Brain pericyte (primary cell): ENCODE results near the gene SNX8.

ENCODE experiments used
- DNase-seq: peaks from one replicate; pipeline ENCODE4 v3.0.0-alpha.2; 2012; ENCODE audit warnings: low read depth, low spot score

Gene SNX8

DNA sequence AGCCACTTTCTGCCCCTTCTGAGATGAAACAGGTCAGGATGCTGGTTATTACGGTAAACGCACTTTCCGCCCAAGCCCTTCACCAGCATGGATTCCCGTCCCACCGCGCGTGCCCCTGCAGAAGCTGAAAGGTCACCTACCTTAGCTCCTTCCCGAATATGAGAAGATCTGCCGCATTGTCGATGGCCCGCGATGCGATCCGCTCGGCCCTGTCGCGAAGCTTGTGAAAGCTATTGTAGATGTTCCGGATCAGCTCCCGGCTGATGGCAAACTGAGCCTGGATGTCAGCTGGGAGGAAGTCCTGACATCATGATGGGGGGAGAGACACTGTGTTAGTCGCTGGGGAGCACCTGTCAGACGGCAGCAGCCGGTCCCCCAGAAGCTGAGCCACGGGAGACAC is 50.1 kb downstream of the SNX8 start:
- DNase-seq: no peak

DNA sequence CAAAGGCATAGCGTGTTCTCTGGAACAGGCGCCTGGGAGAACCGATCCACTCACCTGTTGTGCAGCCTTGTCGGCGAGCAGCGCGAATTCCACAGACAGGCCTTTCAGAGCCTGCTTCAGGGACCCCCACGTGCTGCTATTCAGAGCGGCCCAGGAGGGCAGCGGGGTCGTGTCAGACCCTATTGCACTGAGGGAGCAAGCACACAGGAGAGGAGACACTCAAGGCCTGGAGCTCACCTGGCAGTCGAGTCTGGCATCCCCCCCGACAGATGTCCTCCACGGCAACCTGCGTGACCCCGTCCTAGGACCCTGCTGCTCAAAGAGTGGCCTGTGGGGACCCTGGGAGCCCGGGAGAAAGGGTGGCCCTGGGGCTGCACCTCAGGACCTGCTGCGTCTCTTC is 51.1 kb downstream of the SNX8 start:
- no peak for DNase-seq

DNA sequence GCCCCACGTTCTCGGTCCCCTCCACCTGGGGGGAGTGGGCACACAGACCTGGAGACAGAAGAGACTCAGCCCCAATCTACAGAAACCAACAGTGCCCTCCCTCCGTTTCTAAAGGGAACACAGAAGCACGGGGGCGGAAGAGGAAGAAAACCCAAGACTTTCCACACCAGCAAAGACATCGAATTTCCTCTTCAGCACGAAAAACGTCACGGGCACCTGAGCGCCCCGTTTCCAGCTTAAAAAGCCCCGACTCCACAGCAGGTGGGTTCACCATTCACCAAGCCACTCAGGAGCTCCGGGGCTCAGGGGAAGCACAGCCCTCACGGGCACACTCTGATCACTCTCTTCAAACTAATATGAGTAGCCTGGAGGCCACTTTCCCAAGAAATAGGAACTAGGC is 52.6 kb downstream of the SNX8 start:
- DNase-seq: no peak

DNA sequence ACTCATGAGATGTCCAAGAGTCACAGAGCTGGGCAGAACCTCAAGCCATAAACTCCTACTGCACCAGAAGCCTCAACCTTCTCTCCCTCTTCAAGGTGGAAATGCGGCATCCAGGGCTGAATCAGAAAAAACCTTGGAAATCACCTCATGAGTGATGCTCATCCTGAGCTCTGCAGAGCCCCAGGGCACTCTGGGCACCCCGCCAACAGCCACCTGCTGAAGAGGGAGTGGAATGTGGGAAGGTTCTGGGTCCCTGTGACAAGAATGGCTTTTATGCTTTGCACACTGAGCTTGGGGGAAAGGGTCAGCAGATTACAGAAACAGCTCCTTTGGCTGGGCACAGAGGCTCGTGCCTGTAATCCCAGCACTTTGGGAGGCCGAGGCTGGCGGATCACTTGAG is 53.4 kb downstream of the SNX8 start:
- no peak for DNase-seq

DNA sequence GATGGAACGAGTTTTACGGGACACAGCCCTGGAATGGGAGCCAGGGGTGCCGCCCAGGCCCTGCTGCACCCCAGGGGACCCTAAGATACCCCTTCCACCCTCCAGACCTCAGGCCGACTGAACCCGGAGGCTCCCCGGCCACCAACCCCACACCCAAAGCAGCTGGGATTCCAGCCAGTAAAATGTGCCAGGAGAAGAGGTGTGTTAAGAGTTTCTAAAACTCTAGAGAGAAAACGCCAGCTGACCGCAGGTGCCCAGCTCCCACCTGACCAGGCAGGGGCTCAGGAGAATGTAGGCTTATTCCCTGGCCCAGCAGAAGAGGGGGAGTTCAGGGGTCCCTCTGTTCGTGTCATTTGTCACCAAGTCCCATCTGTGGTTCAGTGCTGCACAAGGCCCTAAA is 54.8 kb downstream of the SNX8 start:
- DNase-seq: no peak

DNA sequence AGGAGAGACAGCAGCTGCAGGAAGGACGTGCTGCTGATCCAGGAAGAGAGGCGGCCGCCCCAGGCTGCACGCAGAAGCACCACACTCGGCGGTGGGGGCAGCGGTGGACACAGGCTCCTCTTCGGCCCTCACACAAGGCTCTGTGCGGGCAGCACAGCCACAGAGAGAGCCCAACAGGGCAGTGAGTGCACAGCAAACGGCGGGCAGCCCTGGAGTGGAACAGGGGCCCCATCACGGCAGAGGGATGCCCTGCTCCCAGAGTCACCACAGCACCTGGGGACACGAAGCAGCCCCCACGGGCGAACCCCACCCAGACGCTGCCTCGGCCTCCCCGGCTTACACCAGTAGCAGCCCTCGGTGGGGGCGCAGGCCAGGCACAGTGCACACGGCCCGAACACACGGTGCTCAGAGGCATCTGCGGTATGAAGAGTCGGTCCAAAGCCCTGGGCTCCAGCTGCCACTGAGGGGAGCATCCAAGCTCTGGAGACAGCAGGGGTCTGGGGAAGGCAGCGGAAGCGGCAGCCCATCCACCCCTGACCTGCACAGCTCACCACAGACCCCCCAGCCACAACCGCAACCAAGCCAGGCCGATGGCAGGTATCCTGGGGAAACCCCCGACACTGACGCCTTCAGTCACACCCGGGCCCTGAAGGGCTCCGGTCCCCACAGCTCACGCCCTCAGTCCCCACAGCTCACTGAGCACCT is 55.4 kb downstream of the SNX8 start:
- DNase-seq: no peak

DNA sequence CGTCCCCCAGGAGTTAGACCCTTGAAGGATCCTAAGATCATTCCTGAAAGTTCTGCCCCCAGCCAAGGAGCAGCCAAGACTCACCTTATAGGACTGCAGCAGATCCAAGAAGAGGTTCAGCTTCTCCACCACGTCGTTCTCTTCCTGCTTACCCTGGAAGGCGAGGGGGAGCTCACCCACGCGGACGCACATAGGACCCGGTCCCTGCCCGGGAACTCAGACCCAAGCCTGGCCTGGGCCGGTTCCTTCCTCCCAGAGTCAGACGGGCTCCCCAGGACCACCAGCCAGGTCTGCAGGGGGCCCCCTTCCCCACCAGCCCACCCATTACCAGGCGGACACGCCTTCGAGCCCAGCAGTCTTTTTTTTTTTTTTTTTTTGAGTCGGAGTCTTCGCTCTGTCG is 56.6 kb downstream of the SNX8 start:
- no peak for DNase-seq

DNA sequence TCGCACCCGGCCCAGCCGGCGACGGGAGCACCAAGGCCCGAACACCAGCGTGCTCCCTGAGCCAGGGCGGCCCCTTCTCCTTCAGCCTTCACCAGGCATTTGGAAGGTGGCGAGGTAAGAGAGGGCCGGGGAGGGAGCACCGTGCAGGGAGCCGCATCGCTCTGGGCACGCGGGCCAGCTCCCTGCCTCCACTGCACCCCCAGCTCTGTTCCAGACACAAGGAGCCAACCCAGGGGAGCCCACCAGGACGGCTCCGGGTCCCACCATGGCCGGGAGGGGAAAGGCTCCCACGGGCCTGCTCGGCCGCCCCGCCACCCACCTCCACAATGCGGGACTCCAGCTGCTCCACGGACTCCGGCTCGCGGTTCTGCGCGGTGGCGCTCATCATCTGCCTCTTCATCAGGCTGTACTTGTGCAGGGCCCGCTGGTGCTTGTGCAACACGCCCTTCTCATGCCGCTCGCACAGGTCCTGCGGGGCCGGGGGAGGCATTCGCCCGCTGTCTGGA is 57.1 kb downstream of the SNX8 start:
- no peak for DNase-seq

DNA sequence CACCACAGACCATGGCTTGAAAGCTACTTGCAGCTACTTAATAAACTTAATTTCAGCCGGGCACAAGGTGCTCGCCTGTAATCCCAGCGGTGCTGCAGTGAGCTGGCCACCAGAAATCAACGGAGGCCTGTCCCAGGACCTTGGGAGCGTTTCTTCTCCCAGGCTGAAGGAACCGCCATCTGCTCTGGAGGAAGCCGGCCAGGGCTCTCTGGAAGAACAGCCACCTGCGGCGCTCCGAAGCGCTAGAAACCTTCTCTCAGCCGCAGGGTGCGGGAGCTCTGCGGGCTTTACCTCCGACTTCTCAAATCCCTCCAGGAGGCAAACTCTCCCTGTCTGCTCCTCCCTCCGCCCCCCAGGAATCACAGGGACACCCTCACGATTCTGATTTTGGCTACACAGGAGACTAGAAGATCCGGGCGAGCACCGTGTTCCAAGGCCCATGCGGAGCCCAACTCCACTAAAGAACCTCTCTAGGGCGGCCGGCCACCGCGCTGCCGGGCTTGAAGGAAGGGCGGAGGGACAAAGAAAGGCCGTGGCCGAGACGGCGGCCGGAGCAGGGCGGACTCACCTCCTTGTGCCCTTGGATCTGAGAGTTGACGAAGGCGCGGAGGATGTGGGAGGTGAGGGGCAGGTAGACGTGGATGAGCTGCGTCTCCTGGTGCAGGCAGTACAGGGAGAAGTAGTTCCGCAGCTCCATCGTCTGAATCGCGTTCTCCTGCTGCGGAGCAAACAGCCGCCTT is 57.8 kb downstream of the SNX8 start:
- no peak for DNase-seq

DNA sequence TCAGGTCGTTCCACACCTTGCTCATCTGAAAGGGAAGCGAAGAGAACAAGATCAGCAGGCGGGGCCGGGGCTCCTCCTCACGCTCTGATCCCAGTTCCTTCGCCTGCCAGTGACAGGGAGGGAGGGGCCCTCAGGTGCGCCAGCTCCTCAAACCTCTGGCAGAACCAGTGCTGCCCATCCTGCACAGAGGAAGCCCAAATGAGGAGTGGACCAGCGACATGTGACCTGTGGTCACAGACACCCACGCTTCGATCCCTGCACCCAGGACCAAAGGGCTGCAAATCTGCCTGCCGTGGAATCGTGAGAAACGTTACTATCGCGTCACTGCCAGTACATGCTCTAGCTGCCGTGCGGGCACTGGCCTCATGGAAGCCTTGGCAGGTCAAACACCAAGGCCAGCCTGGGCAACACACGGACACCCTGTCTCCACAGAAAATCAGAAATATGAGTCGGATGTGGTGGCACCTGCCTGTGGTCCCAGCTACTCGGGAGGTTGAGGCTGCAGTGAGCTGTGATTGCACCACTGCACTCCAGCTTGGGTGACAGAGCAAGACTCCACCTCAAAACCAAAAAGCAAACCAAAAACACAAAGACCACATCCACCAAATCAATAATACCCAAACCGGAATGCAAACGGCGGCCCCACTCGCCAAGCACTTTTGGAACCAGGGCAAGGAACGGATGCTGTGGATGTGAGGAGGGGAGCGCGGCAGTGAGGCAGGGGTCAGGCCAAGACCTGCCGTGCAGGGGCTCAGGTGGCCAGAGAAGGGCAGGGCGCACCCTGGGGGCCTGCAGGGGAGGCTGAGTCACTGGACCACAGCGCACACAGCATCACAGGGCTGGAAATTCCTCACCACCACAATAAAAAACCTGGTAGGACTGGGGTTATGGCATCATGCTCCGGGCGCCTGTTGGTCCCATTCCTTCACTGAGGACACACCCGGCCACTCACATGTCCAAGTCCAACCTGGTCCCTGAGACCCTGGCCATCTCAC is 58.8 kb downstream of the SNX8 start:
- no peak for DNase-seq

DNA sequence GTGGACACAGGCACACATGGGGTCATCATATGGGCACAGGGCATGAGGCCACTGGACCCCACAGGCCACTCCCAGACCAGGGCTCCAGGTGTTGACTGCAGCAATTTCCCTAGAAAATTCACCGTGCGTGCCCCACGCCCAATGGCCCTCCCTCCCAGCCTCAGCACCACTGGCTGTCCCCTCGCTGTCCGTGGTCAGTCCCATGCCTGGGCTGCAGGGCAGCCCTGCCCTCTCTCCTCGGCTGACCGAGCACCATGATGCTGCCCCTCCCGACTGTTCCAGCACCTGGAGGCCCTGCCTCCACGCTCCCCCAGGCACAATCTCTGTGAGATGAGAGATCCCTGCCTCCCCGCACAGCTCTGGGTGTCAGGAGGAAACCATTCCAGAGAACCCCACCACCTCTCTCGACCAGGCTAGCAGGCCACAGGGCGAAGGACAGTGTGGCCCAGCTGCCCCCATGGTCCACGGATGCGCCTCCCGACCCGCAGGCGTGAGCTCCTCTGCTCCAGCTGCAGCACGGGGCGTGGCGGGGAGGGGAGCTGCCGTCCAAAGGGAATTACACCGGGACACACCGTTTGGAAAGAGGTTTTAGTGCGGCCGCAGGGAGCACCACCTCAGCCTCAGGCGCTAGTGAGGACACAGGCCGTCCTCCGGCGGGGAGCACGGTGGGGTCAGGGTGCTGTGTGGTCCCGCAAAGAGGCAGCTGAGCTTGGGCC is 59.7 kb downstream of the SNX8 start:
- no peak for DNase-seq

DNA sequence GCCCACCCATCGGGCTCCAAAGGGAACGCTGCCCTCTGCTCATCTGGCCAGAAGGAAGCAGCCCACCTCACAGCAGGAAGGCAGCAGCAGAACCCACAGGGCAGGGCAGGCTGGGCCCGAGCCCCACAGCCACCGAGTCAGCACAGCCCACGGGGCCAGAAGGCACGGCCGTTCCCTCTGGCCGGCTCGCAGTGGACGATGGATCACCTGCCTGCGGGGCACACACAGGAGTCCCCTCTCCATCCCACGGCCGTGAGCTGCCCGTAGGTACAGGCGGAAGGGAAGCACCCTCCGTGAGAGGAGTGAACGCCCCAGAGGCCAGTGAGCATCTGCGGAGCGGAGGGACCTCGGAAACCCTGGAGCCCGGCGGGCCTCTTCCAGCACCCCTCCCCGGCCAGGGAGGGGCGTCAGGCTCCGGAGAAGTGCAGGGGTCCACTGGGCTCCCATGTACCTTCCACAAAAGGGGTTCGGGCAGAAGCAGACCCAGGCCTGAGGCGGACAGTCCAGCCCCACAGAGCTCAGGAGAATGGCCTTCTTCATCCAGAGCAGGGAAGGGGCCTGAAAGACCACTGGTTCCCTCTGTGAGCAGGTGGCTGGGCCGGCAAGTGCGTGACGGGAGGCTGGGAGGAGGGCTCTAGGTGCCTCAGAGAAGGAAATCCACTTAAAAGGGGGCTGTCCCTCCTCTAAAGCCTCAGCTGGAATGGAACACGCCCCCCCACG is 60.6 kb downstream of the SNX8 start:
- DNase-seq: no peak

DNA sequence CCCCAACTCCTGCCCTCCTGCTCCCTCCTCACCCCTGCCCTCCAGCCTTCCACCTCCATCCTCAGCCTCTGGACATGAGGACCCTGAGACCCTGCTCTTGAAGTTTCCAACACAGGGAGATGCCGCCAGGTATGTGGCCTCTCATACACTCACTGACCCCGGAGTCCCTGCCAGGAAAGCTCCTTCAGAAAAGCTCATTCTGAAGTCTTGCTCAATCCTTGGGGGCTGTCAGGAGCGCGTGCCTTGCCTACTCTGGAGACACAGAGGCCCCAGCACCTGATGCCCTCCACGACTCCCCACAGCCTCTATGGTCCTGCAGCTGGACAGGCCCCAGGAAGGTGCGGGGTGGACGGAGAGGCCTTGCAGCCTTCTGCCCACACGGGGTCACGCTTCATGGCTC is 61.2 kb downstream of the SNX8 start:
- DNase-seq: no peak

DNA sequence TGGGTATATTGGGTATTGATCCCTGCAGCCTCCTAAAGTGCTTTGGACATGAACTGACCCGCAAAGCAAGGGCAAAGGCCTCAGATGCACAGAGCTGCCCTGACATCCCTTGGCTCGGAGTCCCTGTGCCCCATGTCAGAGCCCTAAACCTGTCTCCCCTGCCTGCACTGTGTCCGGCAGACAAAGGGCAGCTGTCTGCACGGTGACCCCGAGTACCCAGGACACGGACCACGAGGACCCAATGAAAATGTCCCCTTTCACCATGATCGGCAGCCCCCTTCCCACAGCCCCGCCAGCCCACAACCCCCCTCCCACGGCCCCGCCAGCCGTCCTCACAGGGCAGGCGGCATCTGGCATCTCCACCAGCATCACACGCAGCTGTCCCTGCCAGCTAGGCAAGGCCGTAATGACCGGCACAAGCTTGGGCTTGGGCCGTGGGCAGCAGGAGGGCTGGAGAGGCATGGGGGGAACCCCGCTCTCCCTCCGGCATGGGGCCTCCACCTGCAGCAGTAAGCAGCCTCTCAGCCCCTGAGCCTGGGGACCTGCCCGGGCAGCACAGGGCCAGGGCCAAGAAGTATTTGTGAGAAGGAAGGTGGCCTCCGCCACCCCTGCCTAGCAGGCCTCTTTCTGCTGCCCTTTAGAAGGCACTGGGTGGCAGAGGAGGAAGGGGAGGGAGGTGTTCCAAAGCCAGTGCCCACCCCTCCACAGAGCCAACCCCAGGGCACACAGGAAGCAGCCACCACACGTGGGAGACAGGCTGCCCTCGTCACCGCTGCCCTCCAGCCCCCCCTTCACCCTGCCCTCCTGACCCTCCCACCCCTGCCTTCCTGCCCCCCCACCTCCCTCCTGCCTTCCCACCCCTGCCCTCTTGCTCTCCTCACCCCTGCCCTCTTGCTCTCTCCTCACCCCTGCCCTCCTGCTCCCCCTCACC is 62.1 kb downstream of the SNX8 start:
- DNase-seq: no peak

DNA sequence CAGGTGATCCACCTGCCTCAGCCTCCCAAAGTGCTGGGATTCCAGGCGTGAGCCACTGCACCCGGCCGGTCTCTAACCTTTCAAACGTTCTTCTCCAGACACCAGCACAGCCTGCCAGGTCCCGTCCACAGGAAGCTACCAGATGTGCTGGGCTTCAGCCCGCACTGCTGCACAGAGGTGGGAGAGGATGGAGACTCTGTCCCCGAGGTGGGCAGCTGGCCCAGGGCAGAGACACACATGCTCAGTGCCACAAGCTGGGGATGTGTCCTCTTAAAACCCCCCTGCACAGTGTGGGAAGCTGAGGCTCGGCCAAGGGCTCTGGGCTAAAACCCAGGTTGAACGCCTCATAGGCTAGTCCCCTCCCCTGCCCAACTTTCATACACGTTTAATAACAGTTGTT is 62.9 kb downstream of the SNX8 start:
- no peak for DNase-seq

DNA sequence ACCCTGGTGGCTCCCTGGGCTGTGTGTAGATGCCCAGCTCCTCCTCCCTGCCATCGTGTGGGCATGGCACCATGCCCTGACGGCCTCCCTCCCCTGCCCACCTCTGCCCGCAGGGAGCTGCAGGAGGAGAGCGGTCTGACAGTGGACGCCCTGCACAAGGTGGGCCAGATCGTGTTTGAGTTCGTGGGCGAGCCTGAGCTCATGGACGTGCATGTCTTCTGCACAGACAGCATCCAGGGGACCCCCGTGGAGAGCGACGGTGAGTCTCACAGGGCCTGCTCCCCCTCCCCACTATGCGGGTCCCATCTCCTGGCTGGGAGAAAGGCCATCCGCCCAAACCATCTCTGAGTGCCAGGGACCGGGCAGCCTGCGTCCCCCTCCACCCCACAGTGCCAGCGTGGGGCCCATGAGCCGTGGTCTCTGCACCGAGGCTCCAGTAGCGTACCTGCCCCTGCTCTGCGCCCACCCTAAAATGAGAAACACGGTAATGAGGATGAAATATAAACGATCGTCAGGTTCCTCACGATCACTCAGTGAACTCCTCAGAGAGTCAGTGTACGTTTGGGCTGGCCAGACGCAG is 64.4 kb downstream of the SNX8 start:
- no peak for DNase-seq

DNA sequence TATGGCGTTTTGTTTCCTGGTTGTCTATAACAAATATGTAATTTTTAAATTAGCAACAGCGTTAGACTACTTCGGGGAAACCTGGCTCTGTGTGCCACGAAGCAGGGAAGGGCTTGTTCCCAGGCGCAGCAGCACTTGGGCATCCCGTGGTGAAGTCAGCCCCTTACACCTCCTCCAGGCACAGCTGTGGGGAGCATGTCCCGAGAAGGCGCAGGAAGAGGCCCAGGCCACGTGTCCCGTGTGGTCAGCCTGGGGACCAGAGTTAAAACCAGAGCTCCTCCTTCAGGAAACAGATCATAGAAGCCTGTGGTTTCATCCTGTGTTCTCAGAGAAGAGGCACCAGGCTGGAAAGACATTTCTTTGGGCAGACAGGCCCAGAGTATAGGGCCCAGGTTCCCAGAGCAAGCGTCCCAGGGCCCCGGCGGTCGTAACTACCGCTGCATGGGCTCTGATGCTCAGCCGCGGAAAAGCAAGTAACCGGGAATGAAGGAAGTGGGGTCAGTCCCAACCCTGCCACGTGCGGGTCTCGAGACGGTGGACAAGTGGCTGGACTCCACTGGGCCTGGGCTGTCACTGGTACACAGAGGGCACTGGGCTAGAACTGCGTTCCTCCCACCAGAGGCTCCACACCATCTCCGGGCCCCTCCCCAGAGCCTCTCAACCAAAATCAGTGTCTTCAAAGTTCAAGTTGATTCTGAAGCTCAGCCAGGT is 65.1 kb downstream of the SNX8 start:
- DNase-seq: peak; percentile 91

DNA sequence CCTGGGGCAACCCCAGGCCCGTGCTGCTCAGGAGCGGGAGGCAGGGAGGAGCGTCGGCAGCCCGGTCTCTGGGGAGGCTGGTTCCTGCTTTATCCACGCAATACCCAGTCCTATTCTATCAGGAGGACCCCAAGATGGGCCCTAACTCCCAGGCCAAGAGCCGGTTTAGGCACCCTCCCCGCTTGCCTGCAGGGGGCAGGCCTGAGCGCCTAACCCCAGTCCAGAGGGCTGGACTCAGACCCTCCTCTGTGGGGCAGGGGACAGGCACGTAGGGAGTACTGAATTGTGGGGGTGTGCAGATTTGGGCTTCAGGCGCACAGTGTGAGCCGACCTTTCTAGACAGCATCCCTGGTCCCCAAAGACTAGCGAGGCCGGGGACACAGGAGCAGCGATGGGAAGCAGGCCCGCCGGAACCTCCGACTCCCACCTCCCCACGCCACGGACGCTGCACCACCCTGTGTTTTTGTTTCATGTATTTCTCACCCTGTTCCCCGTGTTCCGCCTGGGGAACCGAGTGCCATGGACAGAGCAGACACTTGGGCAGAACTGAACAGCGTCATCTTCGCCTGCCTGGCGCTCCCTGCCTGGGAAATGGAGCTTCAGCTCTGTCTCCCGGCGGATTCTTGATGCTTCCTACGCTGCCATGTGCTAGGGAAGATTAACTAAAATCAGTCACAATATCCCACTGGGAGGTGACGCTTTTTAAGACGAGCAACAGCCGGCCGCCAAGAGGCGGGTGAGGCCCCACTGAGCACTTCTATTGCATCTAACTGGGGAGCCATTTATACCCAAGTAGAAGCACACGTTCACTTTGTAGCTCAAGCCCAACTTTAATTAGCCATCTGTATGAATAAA is 66.9 kb downstream of the SNX8 start:
- no peak for DNase-seq
